ENCODE measurements around the gene POU2F1. TPM values are rescaled to one million over a fixed set of nuclear protein-coding genes. Genes with fewer than 3 reads are reported as not detected.
"Not testable (repeated sequence)": the region's sequence is repeated elsewhere in the genome, so short reads cannot be mapped to it uniquely, and the experiment has no call there.

Gene POU2F1
- polyA plus RNA-seq, 1 donor (not counting 4 experiments of a cell fraction or from before 2014, with no cell fraction given): 3.2 TPM

GRCh38 chr1:167221738-167222610 lies 1.3 kb downstream of the POU2F1 start:
- dilution Hi-C loops (cut with MboI; ENCODE audit: extremely low pct_ligation_motif_present, low sequenced_read_pairs): no loop called here
- no peaks in the 10 kb centered on the region for H3K9me3 ChIP-seq (ENCODE audit: control insufficient read depth, low read depth, low read length)
- peak overlapping the region; percentile 94 for H2AFZ ChIP-seq (ENCODE audit: control insufficient read depth, low read length)
- FAIRE-seq: peak; percentile 83
- no peaks in the 10 kb centered on the region for H4K20me1 ChIP-seq (ENCODE audit: control insufficient read depth, extremely low read depth, insufficient read depth, low read length)
- H3K27me3 ChIP-seq (ENCODE audit: control insufficient read depth, extremely low read depth, insufficient read depth, low read length): no peaks in the 10 kb centered on the region
- H3K4me3 ChIP-seq (ENCODE audit: control insufficient read depth in 2 of 3, extremely low read depth in 1 of 3, insufficient read depth in 2 of 3, low read depth in 1 of 3, low read length in 3 of 3): peak overlapping the region; percentile 75 to 76 (median 76)
- H3K4me2 ChIP-seq (ENCODE audit: control insufficient read depth, extremely low read depth, insufficient read depth, low read depth, low read length): peak overlapping the region; percentile 85
- DNase-seq (ENCODE audit: low read depth, low spot score): no peak
- H3K27ac ChIP-seq (ENCODE audit: control insufficient read depth, insufficient read depth, low read length): peak overlapping the region; percentile 87
- H3K36me3 ChIP-seq (ENCODE audit: control insufficient read depth in 2 of 2, extremely low read depth in 1 of 2, insufficient read depth in 2 of 2, low read length in 2 of 2): no peaks in the 10 kb centered on the region
- peak overlapping the region; percentile 91 for H3K9ac ChIP-seq (ENCODE audit: control insufficient read depth, extremely low read depth, insufficient read depth, low read length)
- peaks cover 10% of the 10 kb centered on the region for H3K4me1 ChIP-seq (ENCODE audit: control insufficient read depth, extremely low read depth, insufficient read depth, low read length)
- no peaks in the 10 kb centered on the region for H3K9me1 ChIP-seq (ENCODE audit: control insufficient read depth, extremely low read depth, insufficient read depth, low read length)
- H3K79me2 ChIP-seq (ENCODE audit: control insufficient read depth, insufficient read depth, low read length): peaks cover 34% of the 10 kb centered on the region
- TF ChIP-seq CTCF (optimal IDR thresholded peaks at IDR 0.05 in 1 of 3, IDR thresholded peaks at IDR 0.05 in 1 of 3, conservative IDR thresholded peaks at IDR 0.05 in 1 of 3; ENCODE audit: extremely low read depth in 1 of 3, insufficient read depth in 2 of 3, low read length in 3 of 3) (no peak), EZH2 (IDR thresholded peaks at IDR 0.05; ENCODE audit: low read length) (no peak)

- dilution Hi-C loops (cut with MboI; ENCODE audit: extremely low pct_ligation_motif_present, low sequenced_read_pairs): no loop called here
- Histone ChIP-seq H3K9me3 (ENCODE audit: control insufficient read depth, low read depth, low read length) (no peaks in the 10 kb centered on the region), H4K20me1 (ENCODE audit: control insufficient read depth, extremely low read depth, insufficient read depth, low read length) (no peaks in the 10 kb centered on the region), H3K79me2 (ENCODE audit: control insufficient read depth, insufficient read depth, low read length) (peaks cover 45% of the 10 kb centered on the region), H3K9me1 (ENCODE audit: control insufficient read depth, extremely low read depth, insufficient read depth, low read length) (no peaks in the 10 kb centered on the region), H2AFZ (ENCODE audit: control insufficient read depth, low read length) (no peak overlapping the region), H3K27me3 (ENCODE audit: control insufficient read depth, extremely low read depth, insufficient read depth, low read length) (no peaks in the 10 kb centered on the region), H3K9ac (ENCODE audit: control insufficient read depth, extremely low read depth, insufficient read depth, low read length) (no peak overlapping the region), H3K36me3 (ENCODE audit: control insufficient read depth in 2 of 2, extremely low read depth in 1 of 2, insufficient read depth in 2 of 2, low read length in 2 of 2) (no peaks in the 10 kb centered on the region), H3K4me1 (ENCODE audit: control insufficient read depth, extremely low read depth, insufficient read depth, low read length) (peaks cover 15% of the 10 kb centered on the region), H3K4me2 (ENCODE audit: control insufficient read depth, extremely low read depth, insufficient read depth, low read depth, low read length) (no peak overlapping the region), H3K4me3 (ENCODE audit: control insufficient read depth in 2 of 3, extremely low read depth in 1 of 3, insufficient read depth in 2 of 3, low read depth in 1 of 3, low read length in 3 of 3) (no peak overlapping the region), H3K27ac (ENCODE audit: control insufficient read depth, insufficient read depth, low read length) (no peak overlapping the region)
- DNase-seq (ENCODE audit: low read depth, low spot score): no peak
- no peak for FAIRE-seq
- no peak for TF ChIP-seq EZH2 (IDR thresholded peaks at IDR 0.05; ENCODE audit: low read length)
- no peak for TF ChIP-seq CTCF (optimal IDR thresholded peaks at IDR 0.05 in 1 of 3, IDR thresholded peaks at IDR 0.05 in 1 of 3, conservative IDR thresholded peaks at IDR 0.05 in 1 of 3; ENCODE audit: extremely low read depth in 1 of 3, insufficient read depth in 2 of 3, low read length in 3 of 3)
Measured at GRCh38 chr1:167223144-167224103, 2.7 kb downstream of the POU2F1 start.

- H3K36me3 ChIP-seq (ENCODE audit: control insufficient read depth in 2 of 2, extremely low read depth in 1 of 2, insufficient read depth in 2 of 2, low read length in 2 of 2); H3K27ac ChIP-seq (ENCODE audit: control insufficient read depth, insufficient read depth, low read length); H2AFZ ChIP-seq (ENCODE audit: control insufficient read depth, low read length); H3K4me1 ChIP-seq (ENCODE audit: control insufficient read depth, extremely low read depth, insufficient read depth, low read length); H3K4me2 ChIP-seq (ENCODE audit: control insufficient read depth, extremely low read depth, insufficient read depth, low read depth, low read length); dilution Hi-C loops (cut with MboI; ENCODE audit: extremely low pct_ligation_motif_present, low sequenced_read_pairs); H3K4me3 ChIP-seq (ENCODE audit: control insufficient read depth in 2 of 3, extremely low read depth in 1 of 3, insufficient read depth in 2 of 3, low read depth in 1 of 3, low read length in 3 of 3); H3K27me3 ChIP-seq (ENCODE audit: control insufficient read depth, extremely low read depth, insufficient read depth, low read length); H3K9me3 ChIP-seq (ENCODE audit: control insufficient read depth, low read depth, low read length); DNase-seq (ENCODE audit: low read depth, low spot score); H3K9me1 ChIP-seq (ENCODE audit: control insufficient read depth, extremely low read depth, insufficient read depth, low read length); H3K9ac ChIP-seq (ENCODE audit: control insufficient read depth, extremely low read depth, insufficient read depth, low read length); H4K20me1 ChIP-seq (ENCODE audit: control insufficient read depth, extremely low read depth, insufficient read depth, low read length); FAIRE-seq: not testable (repeated sequence)
- peaks cover 55% of the 10 kb centered on the region for H3K79me2 ChIP-seq (ENCODE audit: control insufficient read depth, insufficient read depth, low read length)
Measured at GRCh38 chr1:167224734-167225235, 4.1 kb downstream of the POU2F1 start.
